Heart right ventricle (tissue), 16 donors: Measurements from ENCODE around the gene PRTFDC1. TPM values are rescaled to one million over a fixed set of nuclear protein-coding genes. Genes with fewer than 3 reads are reported as not detected.

Source experiments
- ATAC-seq, 8 donors: fragments of 200-7000 bp; cut with Tn5 transposase; one replicate each; pipeline ENCODE4 v1.9.1; 2020; ENCODE audit warnings: mild to moderate bottlenecking in 8 of 8, moderate library complexity in 8 of 8, moderate number of reproducible peaks in 1 of 8
- DNase-seq, 2 donors: peaks; one replicate each; pipeline ENCODE4 v3.0.0-alpha.2; 2020
- H3K27ac ChIP-seq, 10 donors: fragments of 200-600 bp; sonication (generic) in 2 of 10; one replicate each; pipeline versions ENCODE4 v1.5.0 to v1.8.0; 2020 to 2022; ENCODE audit warnings: mild to moderate bottlenecking in 3 of 10
- H3K27me3 ChIP-seq, 7 donors: fragments of 200-600 bp; one replicate each; pipeline ENCODE4 v1.8.0; 2021 to 2022; ENCODE audit warnings: mild to moderate bottlenecking in 2 of 7
- H3K36me3 ChIP-seq, 9 donors: fragments of 200-600 bp; sonication (generic) in 1 of 9; one replicate each; pipeline versions ENCODE4 v1.5.0 to v1.8.0; 2020 to 2022; ENCODE audit warnings: mild to moderate bottlenecking in 2 of 9
- H3K4me1 ChIP-seq, 9 donors: fragments of 200-600 bp; sonication (generic) in 1 of 9; one replicate each; pipeline versions ENCODE4 v1.5.0 to v1.8.0; 2020 to 2022; ENCODE audit warnings: mild to moderate bottlenecking in 4 of 9
- H3K4me3 ChIP-seq, 10 donors: fragments of 200-600 bp; sonication (generic) in 2 of 10; one replicate each; pipeline versions ENCODE4 v1.5.0 to v1.8.0; 2020 to 2022; ENCODE audit warnings: mild to moderate bottlenecking in 7 of 10, moderate library complexity in 2 of 10
- H3K9me3 ChIP-seq, 11 donors: fragments of 200-600 bp in 10 of 11; sonication (generic) in 2 of 11; one replicate each; pipeline versions ENCODE4 v1.5.0 to v1.8.0; 2013 to 2022; ENCODE audit warnings: mild to moderate bottlenecking in 2 of 11, control low read depth in 1 of 11, moderate library complexity in 1 of 11
- WGBS, 2 donors: extraction: QIAGEN DNeasy Blood & Tissue Kit; methylation state at CpG; one replicate each; pipeline ENCODE4 v1.1.7; 2013; ENCODE audit warnings: inconsistent platforms in 1 of 2; 5-methylcytosine and 5-hydroxymethylcytosine counted together
- intact Hi-C, 10 donors: fragments of 100-400 bp; cut with DNase I; formaldehyde crosslinking; loops; one replicate each; pipeline versions ENCODE4 v1.11.1 to v1.14.2; 2022
- polyA plus RNA-seq, 2 donors: library from polyadenylated mRNA; stranded (reverse); fragments of 200-250 nt; gene quantifications; one replicate each; pipeline ENCODE4 v1.2.3, GENCODE V29; 2013
- total RNA-seq, 10 donors: library from RNA; stranded (reverse); fragmentation: NEBNext Ultra II Directional in 3 of 10; extraction: Animal tissue kit (Norgen Biotek cat#: 25700) in 3 of 10; gene quantifications; one replicate each; pipeline versions ENCODE4 v1.2.1 to v1.2.4, GENCODE V29; 2021 to 2023
- TF ChIP-seq, protein P1 (sequence below), 9 donors: fragments of 200-600 bp; sonication (generic) in 2 of 9; IDR thresholded peaks; one replicate each; pipeline versions ENCODE4 v1.5.0 to v1.8.0; 2021 to 2022; ENCODE audit warnings: antibody characterized with exemption in 9 of 9, mild to moderate bottlenecking in 5 of 9, moderate library complexity in 1 of 9
- donor health status: Arrhythmogenic right ventricular cardiomyopathy.
- donor health status: ischemic (EF 13 %, LVEDD 7.1; RV severe dilation, severe dysfunction).
- donor health status: healthy with polysubstance abuse.
- donor health status: DM: no; HTN: yes; CAD: no.
- donor health status: DM: no; HTN: no; CAD: no.
- donor health status: ischemic (EF 25% LVEDD 6.9; RV normal size, moderate dysfunction).
- donor health status: ischemic (EF 25% LVEDD 5.7; RV mildly dilated, moderate dysfunction).
- donor health status: healthy.
- donor health status: DM: yes; HTN: yes; CAD: no.
- donor health status: Ischemic cardiomyopathy.
- donor health status: ischemic (EF 35%, LVEDD 5.7; RV mildly dilated, moderate dysfunction).
- donor health status: nonischemic (EF 11% LVEDD 7.7; RV severe dilation, severe dysfunction).
- donor health status: DM: yes; HTN: yes; CAD: no.
- donor health status: PGD.
- donor health status: ischemic (EF 29% LVEDD 5.4; RV normal size, mild dysfunction).
- donor health status: nonischemic (EF 23%, LVEDD 6.1; RV moderate dilation, normal function).

Gene PRTFDC1
- total and polyA plus RNA-seq, 12 donors, result 2.5 to 11.4 (median 5.0) TPM

GRCh38 chr10:24992512-24993133 is 40.2 kb upstream of the PRTFDC1 start:
- H3K27ac ChIP-seq, result no peak overlapping the region
- peaks cover 0 to 10% (median 0%) of the 10 kb centered on the region in 9 donors for H3K4me1 ChIP-seq
- intact Hi-C loops, result loop anchor here in 3 of 10 donors (5.0 to 10.0 kb wide), 2 partner anchors 348 to 350 kb away; no protein-coding TSS in a partner anchor
- ATAC-seq (no peak), DNase-seq (no peak)
- H3K4me3 ChIP-seq, result no peak overlapping the region
- H3K9me3 ChIP-seq, result no peaks in the 10 kb centered on the region
- no peaks in the 10 kb centered on the region for H3K27me3 ChIP-seq
- 80 to 88% methylated on average over 3 of the region's 3 CpGs for WGBS, 2 donors
- H3K36me3 ChIP-seq, result no peaks in the 10 kb centered on the region
- TF ChIP-seq, protein P1, sequence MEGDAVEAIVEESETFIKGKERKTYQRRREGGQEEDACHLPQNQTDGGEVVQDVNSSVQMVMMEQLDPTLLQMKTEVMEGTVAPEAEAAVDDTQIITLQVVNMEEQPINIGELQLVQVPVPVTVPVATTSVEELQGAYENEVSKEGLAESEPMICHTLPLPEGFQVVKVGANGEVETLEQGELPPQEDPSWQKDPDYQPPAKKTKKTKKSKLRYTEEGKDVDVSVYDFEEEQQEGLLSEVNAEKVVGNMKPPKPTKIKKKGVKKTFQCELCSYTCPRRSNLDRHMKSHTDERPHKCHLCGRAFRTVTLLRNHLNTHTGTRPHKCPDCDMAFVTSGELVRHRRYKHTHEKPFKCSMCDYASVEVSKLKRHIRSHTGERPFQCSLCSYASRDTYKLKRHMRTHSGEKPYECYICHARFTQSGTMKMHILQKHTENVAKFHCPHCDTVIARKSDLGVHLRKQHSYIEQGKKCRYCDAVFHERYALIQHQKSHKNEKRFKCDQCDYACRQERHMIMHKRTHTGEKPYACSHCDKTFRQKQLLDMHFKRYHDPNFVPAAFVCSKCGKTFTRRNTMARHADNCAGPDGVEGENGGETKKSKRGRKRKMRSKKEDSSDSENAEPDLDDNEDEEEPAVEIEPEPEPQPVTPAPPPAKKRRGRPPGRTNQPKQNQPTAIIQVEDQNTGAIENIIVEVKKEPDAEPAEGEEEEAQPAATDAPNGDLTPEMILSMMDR (IDR thresholded peaks at IDR 0.05), result no peak

- ATAC-seq, result no peak
- DNase-seq, result no peak
- Histone ChIP-seq H3K4me1 (peaks cover 0 to 10% (median 0%) of the 10 kb centered on the region in 9 donors), H3K27me3 (no peaks in the 10 kb centered on the region), H3K4me3 (no peak overlapping the region), H3K27ac (no peak overlapping the region), H3K36me3 (no peaks in the 10 kb centered on the region), H3K9me3 (no peaks in the 10 kb centered on the region)
- TF ChIP-seq, protein P1 (IDR thresholded peaks at IDR 0.05), result no peak
- 94 to 96% methylated on average over 13 of the region's 13 CpGs for WGBS, 2 donors
- intact Hi-C loops, result loop anchor here in 3 of 10 donors (5.0 to 10.0 kb wide), 2 partner anchors 346 to 349 kb away; no protein-coding TSS in a partner anchor
These were observed 38.9 kb upstream of the PRTFDC1 start for GRCh38 chr10:24991298-24991697.

- Histone ChIP-seq H3K4me1 (peaks cover 0 to 17% (median 4%) of the 10 kb centered on the region in 9 donors), H3K4me3 (no peak overlapping the region), H3K27me3 (no peaks in the 10 kb centered on the region), H3K36me3 (no peaks in the 10 kb centered on the region), H3K9me3 (no peaks in the 10 kb centered on the region), H3K27ac (no peak overlapping the region)
- WGBS, 2 donors, result 32 to 56% methylated on average over 1 of the region's 1 CpG
- DNase-seq (no peak), ATAC-seq (no peak)
- TF ChIP-seq, protein P1 (IDR thresholded peaks at IDR 0.05), result peak in 6 of 9 donors; percentile 36 to 55 (median 44)
- intact Hi-C loops, result loop anchor here (2.0 to 10.0 kb wide), 5 partner anchors 265 to 355 kb away; partner anchors contain the start of gene ARHGAP21 (in 4 of the 10)
These were observed 37.5 kb upstream of the PRTFDC1 start for GRCh38 chr10:24989867-24990266.

- Histone ChIP-seq H3K4me1 (peaks cover 0 to 26% (median 12%) of the 10 kb centered on the region in 9 donors), H3K36me3 (no peaks in the 10 kb centered on the region), H3K9me3 (no peaks in the 10 kb centered on the region), H3K27me3 (no peaks in the 10 kb centered on the region), H3K27ac (peak overlapping the region in 5 of 10 donors; percentile 22 to 65 (median 31)), H3K4me3 (no peak overlapping the region)
- intact Hi-C loops, result loop anchor here in 9 of 10 donors (2.0 to 10.0 kb wide), 5 partner anchors 264 to 354 kb away; partner anchors contain the start of gene ARHGAP21 (in 4 of the 9)
- TF ChIP-seq, protein P1 (IDR thresholded peaks at IDR 0.05), result no peak
- DNase-seq (no peak), ATAC-seq (peak in 7 of 8 donors; percentile 26 to 79 (median 58))
- WGBS, 2 donors, result 53 to 63% methylated on average over 12 of the region's 12 CpGs
These were observed 36.6 kb upstream of the PRTFDC1 start for GRCh38 chr10:24988831-24989640.
